HT1080 (cell line): Measurements from ENCODE around the gene ADAD1. TPM values are rescaled to one million over a fixed set of nuclear protein-coding genes. Genes with fewer than 3 reads are reported as not detected.
"Not testable (repeated sequence)": the region's sequence is repeated elsewhere in the genome, so short reads cannot be mapped to it uniquely, and the experiment has no call there.

Source experiments
- DNase-seq: peaks from one replicate; pipeline ENCODE4 v3.0.0-alpha.2; 2015; ENCODE audit warnings: low read depth
- polyA plus RNA-seq, 2 experiments: library from polyadenylated mRNA; depleted of rRNA; stranded (reverse); fragments of >200 nt; gene quantifications; 2 replicates each; pipeline ENCODE4 v1.2.3, GENCODE V29; 2015
- total RNA-seq: library from RNA; depleted of rRNA; stranded (reverse); fragments of >200 nt; shearing (Covaris generic); gene quantifications from 2 replicates; pipeline ENCODE4 v1.2.3, GENCODE V29; 2014; rRNA removed

ADAD1 gene
- total RNA-seq = not detected in 2 replicates
- polyA plus RNA-seq (2015; cell fraction: cytosol; rRNA removed) = 0.16 TPM in 1 of 2 replicates, not detected in the other
- not detected in 2 replicates for polyA plus RNA-seq (2015; cell fraction: nucleus; rRNA removed)

- DNase-seq = no peak
These were observed at the start of gene ADAD1 for GRCh38 chr4:122378711-122379110. ADAD1 (plus strand) TSS chr4:122379011; CDS start chr4:122380070, 1,059 bp downstream.

- DNase-seq = peak; percentile 30
These were observed 48.8 kb upstream of the ADAD1 start for GRCh38 chr4:122329876-122330565.

DNA sequence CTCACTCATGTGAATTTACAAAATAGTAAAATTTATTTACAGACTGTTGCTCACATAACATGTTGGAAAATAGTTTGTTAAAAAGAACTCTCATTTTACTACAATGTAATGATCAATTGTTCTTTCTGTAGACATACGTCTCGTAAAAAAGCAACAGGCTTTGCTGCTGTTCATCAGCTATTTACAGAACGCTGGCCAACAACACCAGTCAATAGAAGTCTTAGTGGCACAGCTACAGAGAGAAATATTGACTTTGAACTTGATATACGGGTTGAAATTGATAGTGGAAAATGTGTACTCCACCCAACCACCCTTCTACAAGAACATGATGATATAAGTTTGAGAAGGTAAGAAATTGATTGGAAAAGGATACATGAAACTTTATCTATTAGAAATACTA lies 47.6 kb upstream of the ADAD1 start:
- DNase-seq = no peak

DNA sequence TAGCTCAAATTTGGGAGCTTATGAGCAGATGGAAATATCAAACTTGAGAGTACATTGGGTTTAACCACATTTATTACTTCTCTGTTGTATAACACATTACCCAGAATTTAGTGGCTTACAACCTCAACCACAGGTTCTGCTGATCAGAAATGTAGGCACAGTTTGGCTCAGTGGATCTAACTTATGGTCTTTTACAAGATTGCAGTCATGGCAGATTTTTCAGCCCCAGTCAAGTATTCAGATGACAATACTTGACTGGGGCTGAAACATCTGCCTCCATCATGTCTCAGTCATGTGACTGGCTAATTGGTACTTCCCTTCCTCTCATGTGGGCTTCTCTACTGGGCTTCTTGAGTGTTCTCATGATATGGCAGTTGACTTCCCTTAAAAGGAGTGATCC lies 44.0 kb upstream of the ADAD1 start:
- DNase-seq = no peak

- peak; percentile 77 for DNase-seq
These were observed 36.9 kb upstream of the ADAD1 start for GRCh38 chr4:122341886-122342285.

GRCh38 chr4:122346036-122346435 lies 32.8 kb upstream of the ADAD1 start:
- no peak for DNase-seq

GRCh38 chr4:122346503-122346902 lies 32.3 kb upstream of the ADAD1 start:
- DNase-seq = no peak

GRCh38 chr4:122356317-122356808 lies 22.4 kb upstream of the ADAD1 start:
- no peak for DNase-seq

GRCh38 chr4:122360754-122361153 lies 18.1 kb upstream of the ADAD1 start:
- no peak for DNase-seq

DNA sequence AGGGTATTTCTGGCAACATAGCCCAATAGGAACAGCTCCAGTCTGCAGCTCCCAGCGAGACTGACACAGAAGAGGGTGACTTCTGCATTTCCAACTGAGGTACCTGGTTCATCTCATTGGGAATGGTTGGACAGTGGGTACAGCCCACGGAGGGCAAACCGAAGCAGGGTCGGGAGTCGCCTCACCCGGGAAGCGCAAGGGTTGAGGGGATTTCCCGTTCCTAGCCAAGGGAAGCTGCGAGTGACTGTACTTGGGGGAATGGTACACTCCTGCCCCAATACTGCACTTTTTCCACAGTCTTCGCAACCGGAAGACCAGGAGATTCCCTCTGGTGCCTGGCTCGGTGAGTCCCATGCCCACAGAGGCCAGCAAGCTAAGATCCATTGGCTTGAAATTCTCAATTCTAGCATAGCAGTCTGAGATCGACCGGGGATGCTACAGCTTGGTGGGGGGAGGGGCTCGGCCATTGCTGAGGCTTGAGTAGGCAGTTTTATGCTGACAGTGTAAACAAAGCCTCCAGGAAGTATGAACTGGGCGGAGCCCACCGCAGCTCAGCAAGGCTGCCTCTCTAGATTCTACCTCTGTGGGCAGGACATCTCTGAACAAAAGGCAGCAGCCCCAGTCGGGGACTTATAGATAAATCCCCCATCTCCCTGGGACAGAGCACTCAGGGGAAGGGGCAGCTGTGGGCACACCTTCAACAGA lies 14.0 kb upstream of the ADAD1 start:
- no peak for DNase-seq

GRCh38 chr4:122368786-122369185 lies 10.0 kb upstream of the ADAD1 start:
- not testable (repeated sequence) for DNase-seq

GRCh38 chr4:122377352-122377751 lies 1.5 kb upstream of the ADAD1 start:
- DNase-seq = no peak

- no peak for DNase-seq
These were observed 428 bp downstream of the ADAD1 start for GRCh38 chr4:122379239-122379638.

GRCh38 chr4:122383341-122383740 lies 4.5 kb downstream of the ADAD1 start:
- no peak for DNase-seq

- no peak for DNase-seq
These were observed 5.4 kb downstream of the ADAD1 start for GRCh38 chr4:122384245-122384644.

DNA sequence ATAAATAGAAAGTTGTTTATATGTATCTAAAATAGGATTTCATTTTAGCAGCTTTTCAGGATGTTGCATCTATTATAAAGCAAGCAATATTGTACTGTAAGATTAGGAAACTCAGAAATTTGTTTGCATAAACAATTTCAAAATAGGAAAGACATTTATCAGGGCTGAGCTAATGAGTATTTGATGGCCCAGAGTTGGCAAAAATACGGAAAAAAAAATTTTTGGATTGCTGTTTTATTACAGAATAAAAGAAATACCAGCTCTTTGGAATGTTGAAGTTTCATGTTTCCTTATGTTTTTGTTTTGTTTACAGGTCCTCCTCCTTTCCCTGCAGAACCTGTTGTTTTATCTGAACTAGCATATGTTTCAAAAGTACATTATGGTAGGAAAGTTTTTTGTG lies 14.5 kb downstream of the ADAD1 start:
- no peak for DNase-seq

GRCh38 chr4:122403861-122404260 lies 25.1 kb downstream of the ADAD1 start:
- DNase-seq = no peak

DNA sequence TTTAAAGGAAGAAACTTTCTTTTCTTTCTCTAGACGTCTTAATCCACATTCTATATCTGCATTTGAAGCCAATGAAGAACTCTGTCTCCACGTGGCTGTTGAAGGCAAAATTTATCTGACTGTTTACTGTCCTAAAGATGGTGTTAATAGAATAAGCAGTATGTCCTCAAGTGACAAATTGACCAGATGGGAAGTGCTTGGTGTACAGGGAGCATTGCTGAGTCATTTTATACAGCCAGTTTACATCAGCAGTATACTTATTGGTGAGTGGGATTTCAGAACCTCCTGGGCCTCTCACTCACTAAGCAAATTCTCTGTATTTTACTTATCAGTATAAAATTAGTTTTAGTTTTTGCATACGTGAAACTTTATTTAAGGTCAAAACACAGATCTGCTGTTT lies 33.7 kb downstream of the ADAD1 start:
- DNase-seq = peak; percentile 27

DNA sequence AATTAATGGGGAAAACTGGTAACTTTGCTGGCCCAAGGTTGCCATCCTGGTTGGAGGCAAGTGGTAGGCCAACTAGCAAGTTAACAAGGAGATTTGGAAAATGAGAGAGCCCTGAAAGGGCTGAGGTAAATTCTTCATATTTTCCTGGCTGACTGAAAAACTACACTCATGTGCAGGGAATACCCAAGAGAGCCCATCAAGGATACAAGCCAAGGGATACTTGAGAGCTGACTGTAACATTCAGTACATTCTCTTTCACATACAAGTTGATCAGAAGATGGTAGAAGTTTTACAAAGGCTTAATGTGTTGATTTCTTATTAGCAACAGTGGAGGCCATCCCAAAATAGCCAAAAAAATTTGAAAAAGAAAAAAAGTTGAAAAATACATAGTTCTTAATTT lies 44.4 kb downstream of the ADAD1 start:
- no peak for DNase-seq

DNA sequence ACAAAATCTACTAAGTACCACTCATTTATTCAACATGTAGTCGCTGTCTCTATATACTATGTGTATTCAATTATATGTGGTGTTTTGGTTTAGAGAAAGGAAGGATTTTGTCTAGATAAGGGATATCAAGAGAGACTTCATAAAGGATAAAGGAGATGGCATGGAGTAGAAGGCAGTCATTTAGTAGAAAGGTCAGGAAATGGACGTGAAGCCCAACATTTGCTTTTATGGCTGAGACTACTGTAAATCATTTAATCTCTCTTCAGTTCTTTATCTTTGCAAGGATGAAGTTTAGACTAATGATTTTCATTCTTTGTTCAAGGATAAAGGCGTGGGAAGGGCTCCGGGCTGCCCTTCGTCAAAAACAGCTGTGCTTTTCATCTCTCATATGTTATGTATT lies 52.5 kb downstream of the ADAD1 start:
- DNase-seq = no peak

- DNase-seq = no peak
These were observed 55.5 kb downstream of the ADAD1 start for GRCh38 chr4:122434285-122434684.

DNA sequence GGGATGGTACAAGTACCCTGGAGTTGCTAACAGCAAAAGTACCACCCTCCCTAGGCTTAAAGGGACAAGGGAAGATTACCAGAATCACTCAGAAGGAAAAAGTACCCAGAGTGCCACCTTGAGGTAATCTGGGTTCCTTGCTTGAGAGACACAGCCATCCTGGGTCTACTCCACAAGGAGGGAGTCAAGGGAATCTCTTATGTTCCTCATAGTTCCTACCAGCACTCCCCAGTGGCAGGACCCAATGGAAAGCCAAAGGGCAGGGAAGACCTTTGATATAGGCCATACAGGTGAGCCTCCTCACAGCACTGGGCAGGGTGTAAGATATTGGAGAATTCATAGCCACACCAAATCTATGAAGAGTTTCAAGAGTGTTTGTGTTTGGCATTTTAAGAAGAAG lies 72.0 kb downstream of the ADAD1 start:
- DNase-seq = peak; percentile 54
